OCI-LY1 (cell line): ENCODE measurements around the gene MMP24OS.

Experiments used
- H2AFZ ChIP-seq: fragments of 200-600 bp; sonication (generic), shearing (Covaris generic); 2 replicates; pipeline ENCODE4 v1.6.0; 2014; ENCODE audit warnings: antibody characterized with exemption, mild to moderate bottlenecking, low read length
- H3F3A ChIP-seq: fragments of 200-600 bp; sonication (generic), shearing (Covaris generic); 2 replicates; pipeline ENCODE4 v1.6.0; 2014; ENCODE audit warnings: mild to moderate bottlenecking, antibody characterized with exemption, low read length, moderate library complexity; ENCODE audit not compliant: insufficient read depth
- H3K27ac ChIP-seq: fragments of 200-600 bp; sonication (generic); 2 replicates; pipeline ENCODE4 v1.5.1; 2014; ENCODE audit warnings: low read length, mixed run types, mild to moderate bottlenecking, low read depth; ENCODE audit not compliant: poor library complexity, severe bottlenecking
- H3K27me3 ChIP-seq: fragments of 200-600 bp; sonication (generic); 2 replicates; pipeline ENCODE4 v1.6.0; 2014; ENCODE audit warnings: antibody characterized with exemption, mild to moderate bottlenecking, low read length, moderate library complexity; ENCODE audit not compliant: insufficient read depth
- H3K36me3 ChIP-seq: fragments of 200-600 bp; sonication (generic); 2 replicates; pipeline ENCODE4 v1.6.1; 2014; ENCODE audit warnings: mild to moderate bottlenecking, antibody characterized with exemption, low read length, moderate library complexity, mixed read lengths; ENCODE audit not compliant: insufficient read depth
- H3K4me1 ChIP-seq: fragments of 200-600 bp; sonication (generic); 2 replicates; pipeline ENCODE4 v1.5.1; 2014; ENCODE audit warnings: mild to moderate bottlenecking, low read length, moderate library complexity; ENCODE audit not compliant: insufficient read depth, severe bottlenecking
- H3K4me2 ChIP-seq: fragments of 200-600 bp; sonication (generic), shearing (Covaris generic); 2 replicates; pipeline ENCODE4 v1.6.1; 2014; ENCODE audit warnings: low read length
- H3K4me3 ChIP-seq: fragments of 200-600 bp; sonication (generic); 2 replicates; pipeline ENCODE4 v1.5.1; 2014; ENCODE audit warnings: low read length, low read depth, mild to moderate bottlenecking, mixed read lengths; ENCODE audit not compliant: poor library complexity, severe bottlenecking
- H3K79me2 ChIP-seq: fragments of 200-600 bp; shearing (Covaris generic); 2 replicates; pipeline ENCODE4 v1.6.1; 2016; ENCODE audit warnings: mixed run types, low read length, mixed read lengths; ENCODE audit not compliant: insufficient read depth
- H3K9ac ChIP-seq: fragments of 200-600 bp; sonication (generic), shearing (Covaris generic); 2 replicates; pipeline ENCODE4 v1.6.1; 2014; ENCODE audit warnings: mild to moderate bottlenecking, low read length, mixed read lengths
- H3K9me2 ChIP-seq: fragments of 200-600 bp; sonication (generic), shearing (Covaris generic); 2 replicates; pipeline ENCODE4 v1.6.1; 2014; ENCODE audit warnings: low read depth, mild to moderate bottlenecking, low read length, mixed read lengths
- H3K9me3 ChIP-seq: fragments of 200-600 bp; shearing (Covaris generic); 2 replicates; pipeline ENCODE4 v1.6.1; 2014; ENCODE audit warnings: low read length, mixed read lengths
- H4K20me1 ChIP-seq: fragments of 200-600 bp; sonication (generic), shearing (Covaris generic); 2 replicates; pipeline ENCODE4 v1.6.0; 2016; ENCODE audit warnings: mild to moderate bottlenecking, low read length; ENCODE audit not compliant: insufficient read depth
- EZH2 ChIP-seq: fragments of 200-600 bp; sonication (generic), shearing (Covaris generic); IDR thresholded peaks from 2 replicates; pipeline ENCODE4 v1.8.0; 2017; ENCODE audit warnings: borderline replicate concordance, mixed run types, mild to moderate bottlenecking, antibody characterized with exemption, low read length, moderate library complexity, mixed read lengths
- TF ChIP-seq, protein P1 (sequence below): fragments of 200-600 bp; sonication (generic), shearing (Covaris generic); IDR thresholded peaks from 2 replicates; pipeline ENCODE4 v1.5.1; 2017; ENCODE audit warnings: mild to moderate bottlenecking, antibody characterized with exemption, low read length, moderate library complexity, mixed read lengths

The MMP24OS gene

GRCh38 chr20:35305682-35306556 lies 28.0 kb upstream of the MMP24OS start:
- no peaks in the 10 kb centered on the region for H3K27me3 ChIP-seq
- no peak overlapping the region for H3K4me3 ChIP-seq
- H3F3A ChIP-seq: no peaks in the 10 kb centered on the region
- H4K20me1 ChIP-seq: no peaks in the 10 kb centered on the region
- no peak overlapping the region for H3K27ac ChIP-seq
- H3K9me2 ChIP-seq: no peaks in the 10 kb centered on the region
- H2AFZ ChIP-seq: no peak overlapping the region
- H3K4me1 ChIP-seq: peaks cover 5% of the 10 kb centered on the region
- no peak overlapping the region for H3K9ac ChIP-seq
- peaks cover 9% of the 10 kb centered on the region; the same call in 1 of the 2 replicates for H3K36me3 ChIP-seq
- H3K4me2 ChIP-seq: no peak overlapping the region
- TF ChIP-seq, protein P1, sequence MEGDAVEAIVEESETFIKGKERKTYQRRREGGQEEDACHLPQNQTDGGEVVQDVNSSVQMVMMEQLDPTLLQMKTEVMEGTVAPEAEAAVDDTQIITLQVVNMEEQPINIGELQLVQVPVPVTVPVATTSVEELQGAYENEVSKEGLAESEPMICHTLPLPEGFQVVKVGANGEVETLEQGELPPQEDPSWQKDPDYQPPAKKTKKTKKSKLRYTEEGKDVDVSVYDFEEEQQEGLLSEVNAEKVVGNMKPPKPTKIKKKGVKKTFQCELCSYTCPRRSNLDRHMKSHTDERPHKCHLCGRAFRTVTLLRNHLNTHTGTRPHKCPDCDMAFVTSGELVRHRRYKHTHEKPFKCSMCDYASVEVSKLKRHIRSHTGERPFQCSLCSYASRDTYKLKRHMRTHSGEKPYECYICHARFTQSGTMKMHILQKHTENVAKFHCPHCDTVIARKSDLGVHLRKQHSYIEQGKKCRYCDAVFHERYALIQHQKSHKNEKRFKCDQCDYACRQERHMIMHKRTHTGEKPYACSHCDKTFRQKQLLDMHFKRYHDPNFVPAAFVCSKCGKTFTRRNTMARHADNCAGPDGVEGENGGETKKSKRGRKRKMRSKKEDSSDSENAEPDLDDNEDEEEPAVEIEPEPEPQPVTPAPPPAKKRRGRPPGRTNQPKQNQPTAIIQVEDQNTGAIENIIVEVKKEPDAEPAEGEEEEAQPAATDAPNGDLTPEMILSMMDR: no peak
- no peak for TF ChIP-seq EZH2
- H3K9me3 ChIP-seq: no peaks in the 10 kb centered on the region
- H3K79me2 ChIP-seq: no peaks in the 10 kb centered on the region

DNA sequence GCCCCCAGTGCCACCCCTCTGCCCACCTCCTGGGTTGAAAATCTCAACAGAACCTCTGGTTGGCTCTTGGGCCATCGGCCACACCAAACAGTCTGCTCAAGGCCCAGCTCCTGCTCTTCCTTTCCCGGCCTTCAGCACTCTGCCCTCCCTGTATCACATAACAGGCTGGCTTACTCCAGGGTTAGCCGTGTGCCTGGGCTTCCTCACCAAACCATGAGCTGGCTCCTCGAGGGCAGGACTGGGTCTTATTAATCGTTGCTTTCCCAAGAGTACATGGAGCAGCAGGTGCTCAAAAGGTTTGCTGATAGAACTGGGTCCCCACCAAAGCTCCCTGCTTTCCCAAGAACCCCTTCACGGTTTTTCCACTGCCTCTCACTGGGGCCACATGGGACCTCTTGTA lies 27.0 kb upstream of the MMP24OS start:
- Histone ChIP-seq H3K4me1 (peaks cover 5% of the 10 kb centered on the region), H3K27me3 (no peaks in the 10 kb centered on the region), H3K36me3 (peaks cover 9% of the 10 kb centered on the region; the same call in 1 of the 2 replicates), H3K4me2 (no peak overlapping the region), H3K9me3 (no peaks in the 10 kb centered on the region), H3F3A (no peaks in the 10 kb centered on the region), H3K9ac (no peak overlapping the region), H2AFZ (no peak overlapping the region), H3K79me2 (no peaks in the 10 kb centered on the region), H3K27ac (no peak overlapping the region), H3K9me2 (no peaks in the 10 kb centered on the region), H3K4me3 (no peak overlapping the region), H4K20me1 (no peaks in the 10 kb centered on the region)
- no peak for TF ChIP-seq EZH2
- TF ChIP-seq, protein P1: no peak

DNA sequence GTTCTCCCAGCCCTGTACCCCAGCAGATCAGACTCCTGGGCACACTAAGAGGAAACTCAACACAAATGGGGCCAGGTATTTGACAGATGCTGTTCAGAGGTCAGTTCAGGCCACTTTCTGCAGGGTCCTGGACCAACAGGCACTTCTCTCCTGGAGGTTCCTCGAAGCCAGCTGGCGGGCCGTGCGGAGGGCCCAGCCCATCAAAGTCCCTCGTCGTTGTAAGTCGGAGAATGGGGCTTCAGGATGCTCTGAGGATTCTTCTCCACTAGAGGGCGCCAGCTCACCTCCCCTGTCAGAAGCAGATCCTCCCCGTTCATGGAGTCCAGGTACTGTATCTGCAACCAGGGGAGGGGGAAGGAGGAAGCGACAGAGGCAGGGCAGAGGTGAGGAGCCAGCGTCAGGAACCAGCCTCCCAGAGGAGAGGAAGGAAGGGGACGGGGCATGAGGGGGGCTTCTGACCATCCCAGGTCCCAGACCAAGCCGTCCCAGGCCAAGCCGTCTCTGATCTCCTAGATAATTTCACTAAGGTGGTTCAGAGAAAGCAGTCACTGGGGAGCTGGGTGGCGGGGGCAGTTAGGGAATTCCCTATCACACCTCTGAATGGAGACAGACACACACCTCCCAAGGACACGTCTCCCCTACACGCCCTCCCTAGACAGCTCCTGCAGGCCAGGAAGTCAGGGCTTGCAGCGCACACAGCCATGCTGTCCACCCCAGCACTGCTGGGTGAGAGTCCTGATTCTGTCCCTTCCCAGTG lies 26.0 kb upstream of the MMP24OS start:
- H3K4me3 ChIP-seq: no peak overlapping the region
- no peaks in the 10 kb centered on the region for H4K20me1 ChIP-seq
- H3K9me3 ChIP-seq: no peaks in the 10 kb centered on the region
- no peak overlapping the region for H2AFZ ChIP-seq
- H3K9ac ChIP-seq: peak overlapping the region; percentile 27; the same call in 1 of the 2 replicates
- no peaks in the 10 kb centered on the region for H3F3A ChIP-seq
- H3K27ac ChIP-seq: no peak overlapping the region
- TF ChIP-seq EZH2: no peak
- TF ChIP-seq, protein P1: peak; percentile 93
- H3K79me2 ChIP-seq: no peaks in the 10 kb centered on the region
- peaks cover 5% of the 10 kb centered on the region for H3K4me1 ChIP-seq
- peaks cover 9% of the 10 kb centered on the region; the same call in 1 of the 2 replicates for H3K36me3 ChIP-seq
- H3K4me2 ChIP-seq: peak overlapping the region; percentile 41; the same call in 1 of the 2 replicates
- no peaks in the 10 kb centered on the region for H3K27me3 ChIP-seq
- H3K9me2 ChIP-seq: no peaks in the 10 kb centered on the region
